Activated T-cell treated with anti-CD3 and anti-CD28 coated beads for 4 hours (primary cell): ENCODE data around the gene RTEL1.
A peak's percentile ranks its signal among the peaks of the same experiment; 100 is the strongest.

Experiments
- DNase-seq: peaks from one replicate; pipeline ENCODE4 v3.0.0-alpha.2; 2020

RTEL1 gene

DNA sequence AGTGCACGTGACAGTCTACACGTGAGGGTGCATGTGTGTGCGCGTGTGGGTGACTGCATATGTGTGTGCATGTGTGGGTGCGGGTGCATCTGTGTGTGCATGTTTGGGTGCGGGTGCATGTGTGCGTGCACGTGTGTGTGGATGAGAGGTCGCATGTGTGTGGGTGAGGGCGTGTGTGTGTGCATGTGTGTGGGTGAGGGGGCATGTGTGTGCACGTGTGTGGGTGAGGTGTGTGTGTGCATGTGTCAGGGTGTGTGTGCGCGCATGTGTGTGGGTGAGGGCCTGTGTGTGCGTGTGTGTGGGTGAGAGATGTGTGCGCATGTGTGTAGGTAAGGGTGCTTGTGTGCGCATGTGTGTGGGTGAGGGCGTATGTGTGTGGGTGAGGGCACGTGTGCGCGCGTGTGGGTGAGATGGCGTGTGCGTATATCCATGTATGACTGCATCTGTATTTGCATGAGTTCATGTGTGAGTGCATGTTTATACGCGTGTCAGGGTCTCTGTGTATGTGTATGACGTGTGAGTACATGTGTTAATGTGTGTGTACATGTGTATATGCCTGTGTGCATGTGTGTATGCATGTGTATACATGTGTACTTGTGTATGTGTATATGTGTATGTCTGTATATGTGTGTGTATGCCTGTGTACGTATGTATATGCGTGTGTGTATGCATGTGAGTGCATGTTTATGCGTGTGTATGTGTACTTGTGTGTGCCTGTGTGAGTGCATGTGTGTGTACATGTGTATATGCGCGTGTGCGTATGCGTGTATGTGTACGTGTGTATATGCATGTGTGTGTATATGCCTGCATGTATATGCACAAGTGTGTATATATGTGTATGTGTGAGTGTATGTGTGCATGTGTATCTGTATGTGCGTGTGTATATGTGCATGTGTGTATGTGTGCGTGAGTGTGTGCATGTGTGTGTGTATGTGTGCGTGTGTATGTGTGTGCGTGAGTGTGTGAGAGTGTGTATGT is 74.3 kb downstream of the RTEL1 start:
- DNase-seq = no peak

DNA sequence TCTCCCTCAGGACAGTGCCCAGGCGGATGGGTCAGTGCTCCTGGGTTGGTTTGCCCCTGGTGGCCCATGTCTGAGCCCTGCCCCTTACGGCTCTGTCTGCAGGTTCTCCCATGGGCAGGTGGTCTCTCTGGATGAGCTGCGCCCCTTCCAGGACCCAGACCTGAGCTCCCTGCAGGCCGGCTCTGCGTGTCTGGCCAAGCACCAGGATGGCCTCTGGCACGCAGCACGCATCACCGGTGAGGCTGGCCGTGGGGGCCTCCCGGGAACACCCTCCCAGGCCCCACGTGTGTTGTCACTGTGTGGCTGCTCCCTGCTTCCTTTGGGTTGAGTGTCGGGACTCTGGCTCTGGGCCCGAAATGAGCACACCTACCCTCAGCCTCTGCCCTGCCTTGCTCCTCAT is 75.0 kb downstream of the RTEL1 start:
- DNase-seq = no peak

- no peak for DNase-seq
These were observed 75.5 kb downstream of the RTEL1 start for GRCh38 chr20:63733579-63734081.

GRCh38 chr20:63734111-63734945 is 76.2 kb downstream of the RTEL1 start:
- DNase-seq = no peak

GRCh38 chr20:63734946-63735858 is 77.1 kb downstream of the RTEL1 start:
- no peak for DNase-seq

GRCh38 chr20:63735859-63736718 is 78.0 kb downstream of the RTEL1 start, which contains the start of gene LIME1:
LIME1 (plus strand) TSS chr20:63736664; CDS start chr20:63737550, 886 bp downstream.
- DNase-seq = peak; percentile 61

GRCh38 chr20:63736893-63737694 is 79.0 kb downstream of the RTEL1 start:
- no peak for DNase-seq

- no peak for DNase-seq
These were observed 79.5 kb downstream of the RTEL1 start for GRCh38 chr20:63737695-63737944.

- no peak for DNase-seq
These were observed 80.0 kb downstream of the RTEL1 start for GRCh38 chr20:63737945-63738686.

DNA sequence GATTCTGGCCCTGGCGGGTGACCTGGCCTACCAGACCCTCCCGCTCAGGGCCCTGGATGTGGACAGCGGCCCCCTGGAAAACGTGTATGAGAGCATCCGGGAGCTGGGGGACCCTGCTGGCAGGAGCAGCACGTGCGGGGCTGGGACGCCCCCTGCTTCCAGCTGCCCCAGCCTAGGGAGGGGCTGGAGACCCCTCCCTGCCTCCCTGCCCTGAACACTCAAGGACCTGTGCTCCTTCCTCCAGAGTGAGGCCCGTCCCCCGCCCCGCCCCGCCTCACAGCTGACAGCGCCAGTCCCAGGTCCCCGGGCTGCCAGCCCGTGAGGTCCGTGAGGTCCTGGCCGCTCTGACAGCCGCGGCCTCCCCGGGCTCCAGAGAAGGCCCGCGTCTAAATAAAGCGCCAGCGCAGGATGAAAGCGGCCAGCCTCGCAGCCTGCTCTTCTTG is 80.6 kb downstream of the RTEL1 start:
- DNase-seq = no peak

DNA sequence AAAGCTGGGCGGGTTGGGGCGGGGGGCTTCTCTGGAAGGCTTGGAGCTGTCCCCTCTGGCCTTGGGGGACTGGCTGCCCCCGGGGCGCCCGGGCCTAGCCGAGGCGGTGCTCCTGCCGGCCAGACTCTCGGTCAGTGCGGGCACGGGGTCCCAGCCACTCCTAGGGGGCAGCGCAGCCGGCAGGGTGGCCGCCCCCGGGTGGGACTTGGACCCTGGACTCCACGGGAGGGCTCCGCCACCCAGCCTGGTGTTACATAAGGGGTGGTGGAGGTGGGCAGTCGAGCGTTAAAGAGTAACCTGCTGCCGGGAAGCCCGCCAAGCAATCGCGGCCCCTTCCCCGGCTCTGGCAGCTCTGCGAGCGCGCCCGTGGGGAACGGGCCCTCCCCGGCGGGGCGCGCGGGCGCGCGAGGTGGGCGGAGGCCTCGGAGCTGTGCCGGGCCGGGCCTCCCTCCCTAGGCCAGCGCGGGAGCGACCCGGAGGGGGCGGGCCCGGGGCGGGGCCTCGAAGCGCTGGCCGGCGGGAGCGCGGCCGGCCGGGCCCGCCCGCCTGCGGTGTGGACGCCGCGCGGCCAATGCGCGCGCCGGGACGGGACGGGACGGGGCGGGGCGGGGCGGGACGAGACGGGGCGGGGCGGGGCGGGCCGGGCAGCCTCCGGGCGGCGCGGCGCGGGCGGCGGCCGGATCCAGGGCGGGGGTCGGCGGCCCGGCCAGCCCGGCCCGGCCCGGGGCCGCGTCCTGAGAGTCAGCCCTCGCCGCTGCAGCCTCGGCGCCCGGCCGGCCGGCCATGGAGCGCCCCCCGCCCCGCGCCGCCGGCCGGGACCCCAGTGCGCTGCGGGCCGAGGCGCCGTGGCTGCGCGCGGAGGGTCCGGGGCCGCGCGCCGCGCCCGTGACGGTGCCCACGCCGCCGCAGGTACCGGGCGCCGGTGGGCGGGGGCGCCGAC is 81.3 kb downstream of the RTEL1 start, which contains the start of gene SLC2A4RG:
Gene SLC2A4RG (plus strand): TSS at position 647 of the 940 bp plus-strand sequence. CDS start 137 bp downstream, at position 784.
- DNase-seq = no peak

DNA sequence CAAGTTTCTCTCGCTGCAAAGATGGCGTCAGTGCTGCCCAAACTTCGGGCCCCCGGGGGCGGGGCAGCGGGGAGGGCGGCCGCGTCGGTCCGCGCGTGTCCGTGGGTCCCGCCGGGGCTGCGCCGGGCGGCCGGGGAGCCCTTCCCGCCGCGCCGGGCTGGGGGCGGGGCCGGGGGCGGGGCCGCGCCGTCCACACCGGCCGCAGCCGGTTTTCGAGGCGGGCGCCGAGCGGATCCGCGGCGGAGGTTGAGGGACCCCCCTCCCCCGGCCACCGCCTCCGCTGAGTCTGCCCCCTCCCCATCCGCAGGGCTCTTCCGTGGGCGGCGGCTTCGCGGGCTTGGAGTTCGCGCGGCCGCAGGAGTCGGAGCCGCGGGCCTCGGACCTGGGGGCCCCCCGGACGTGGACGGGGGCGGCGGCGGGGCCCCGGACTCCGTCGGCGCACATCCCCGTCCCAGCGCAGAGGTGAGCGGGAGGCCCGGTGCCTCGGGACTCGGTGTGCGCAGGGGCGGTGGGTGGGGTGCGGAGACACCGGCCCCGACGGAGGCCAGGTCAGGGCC is 82.0 kb downstream of the RTEL1 start:
- no peak for DNase-seq

GRCh38 chr20:63740627-63741353 is 82.7 kb downstream of the RTEL1 start:
- DNase-seq = no peak

DNA sequence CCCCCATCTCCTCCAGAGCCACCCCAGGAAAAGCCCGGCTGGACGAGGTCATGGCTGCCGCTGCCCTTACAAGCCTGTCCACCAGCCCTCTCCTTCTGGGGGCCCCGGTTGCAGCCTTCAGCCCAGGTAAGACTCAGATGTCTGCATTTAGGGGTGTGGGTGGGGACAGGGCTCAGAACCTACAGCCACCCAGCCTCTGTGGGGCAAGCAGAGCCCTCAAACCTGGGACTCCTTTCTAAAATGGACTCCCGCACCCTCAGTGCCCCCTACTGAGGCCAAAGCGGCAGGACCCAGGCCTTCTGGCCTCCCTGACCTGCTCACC is 83.2 kb downstream of the RTEL1 start:
- DNase-seq = no peak

DNA sequence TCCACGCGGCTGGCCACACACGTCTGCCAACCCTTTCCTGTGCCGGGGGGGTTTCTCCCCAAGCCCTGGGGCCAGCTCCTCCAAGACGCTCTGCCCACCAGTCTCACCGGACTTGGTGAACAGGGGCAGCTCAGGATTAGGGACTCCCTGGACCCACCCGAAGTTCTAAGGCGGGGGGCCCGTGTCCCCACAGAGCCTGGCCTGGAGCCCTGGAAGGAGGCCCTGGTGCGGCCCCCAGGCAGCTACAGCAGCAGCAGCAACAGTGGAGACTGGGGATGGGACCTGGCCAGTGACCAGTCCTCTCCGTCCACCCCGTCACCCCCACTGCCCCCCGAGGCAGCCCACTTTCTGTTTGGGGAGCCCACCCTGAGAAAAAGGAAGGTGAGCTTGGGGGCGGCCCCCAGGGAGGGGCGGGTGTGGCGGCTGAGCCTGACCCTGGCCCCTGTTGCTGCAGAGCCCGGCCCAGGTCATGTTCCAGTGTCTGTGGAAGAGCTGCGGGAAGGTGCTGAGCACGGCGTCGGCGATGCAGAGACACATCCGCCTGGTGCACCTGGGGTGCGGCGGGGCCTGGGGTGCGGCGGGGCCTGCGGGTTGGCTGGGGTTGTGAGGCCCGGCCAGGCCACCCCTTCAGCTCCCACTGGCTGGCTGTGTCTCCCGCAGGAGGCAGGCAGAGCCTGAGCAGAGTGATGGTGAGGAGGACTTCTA is 83.7 kb downstream of the RTEL1 start:
- DNase-seq = no peak

- no peak for DNase-seq
These were observed 84.4 kb downstream of the RTEL1 start for GRCh38 chr20:63742381-63743024.
